Skin epidermis (tissue), 12 donors: ENCODE measurements around the gene PLK3.
"Not testable (repeated sequence)": the region's sequence is repeated elsewhere in the genome, so short reads cannot be mapped to it uniquely, and the experiment has no call there.

Experiments used
- H3K27ac ChIP-seq, 21 experiments: fragments of 200-600 bp; sonication (generic) in 11 of 21; one replicate each; pipeline ENCODE4 v1.5.0; 2020; ENCODE audit warnings: mild to moderate bottlenecking in 3 of 21, inconsistent platforms in 2 of 21, moderate library complexity in 2 of 21
- H3K4me3 ChIP-seq, 7 experiments: fragments of 200-600 bp; sonication (generic) in 2 of 7; one replicate each; pipeline ENCODE4 v1.5.0; 2020; ENCODE audit warnings: inconsistent platforms in 2 of 7, mild to moderate bottlenecking in 2 of 7, moderate library complexity in 1 of 7

The PLK3 gene

DNA sequence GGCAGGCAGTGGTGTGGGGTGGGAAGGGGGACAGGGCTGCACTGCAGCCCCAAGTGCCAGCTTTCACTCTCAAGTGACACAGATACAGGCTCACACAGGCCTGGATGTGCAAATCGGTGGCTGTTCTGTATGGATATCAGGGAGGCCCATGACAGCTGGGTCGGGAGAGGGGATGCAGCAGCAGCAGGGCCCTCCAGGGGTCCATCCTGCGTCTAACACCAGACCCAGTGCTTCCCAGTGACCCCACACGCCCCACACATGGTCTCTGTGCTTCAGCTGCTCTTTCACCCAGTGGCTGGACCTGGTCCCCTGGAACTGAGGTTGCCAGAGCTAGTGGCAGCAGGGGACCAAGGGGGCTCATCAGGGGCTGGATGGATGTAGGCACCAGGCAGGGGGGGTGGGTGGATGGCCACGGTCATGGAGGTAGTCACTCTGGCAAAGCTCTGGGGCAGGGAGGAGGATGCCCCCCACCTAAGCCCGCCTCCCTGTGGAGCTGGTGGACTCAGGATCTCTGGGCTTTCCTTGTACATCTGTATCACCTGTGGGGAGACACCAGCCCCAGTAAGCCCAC lies 22.0 kb downstream of the PLK3 start:
- Histone ChIP-seq H3K4me3 (no peak overlapping the region), H3K27ac (no peak overlapping the region)

DNA sequence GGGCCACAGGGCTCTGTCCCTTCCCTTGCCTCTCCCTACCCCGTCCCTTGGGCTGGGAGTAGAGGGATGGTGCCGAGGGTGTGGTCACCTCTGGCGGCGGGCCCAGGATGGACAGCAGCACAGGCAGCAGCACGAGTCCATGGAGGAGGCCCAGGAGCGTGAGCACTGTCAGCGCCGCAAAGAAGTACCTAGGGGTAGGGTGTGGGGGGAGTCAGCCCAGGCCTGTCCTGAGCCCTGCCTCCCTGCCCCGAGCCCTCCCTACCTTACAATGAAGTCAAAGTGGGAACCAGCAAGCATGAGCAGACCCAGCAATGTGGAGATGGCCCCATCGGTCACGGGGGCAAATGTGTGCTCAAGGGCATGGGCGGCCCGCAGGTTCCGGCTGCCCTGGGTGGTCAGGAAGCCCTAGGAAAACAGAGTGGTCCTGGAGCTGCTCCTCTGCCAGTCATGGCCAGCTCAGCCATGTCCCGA lies 22.8 kb downstream of the PLK3 start:
- Histone ChIP-seq H3K27ac (no peak overlapping the region), H3K4me3 (no peak overlapping the region)

DNA sequence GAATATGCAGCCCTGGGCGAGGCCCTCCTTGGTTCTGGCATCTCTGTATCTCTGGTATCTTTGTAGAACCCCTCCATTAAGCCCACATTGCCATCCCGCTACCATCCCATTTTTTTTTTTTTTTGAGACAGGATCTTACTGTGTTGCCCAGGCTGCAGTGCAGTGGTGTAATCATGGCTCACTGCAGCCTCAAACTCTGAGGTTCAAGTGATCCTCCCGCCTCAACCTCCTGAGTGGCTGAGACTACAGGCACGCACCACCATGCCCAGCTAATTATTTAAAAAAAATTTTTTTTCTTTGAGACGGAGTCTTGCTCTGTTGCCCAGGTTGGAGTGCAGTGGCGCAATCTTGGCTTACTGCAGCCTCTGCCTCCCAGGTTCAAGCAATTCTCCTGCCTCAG lies 24.2 kb downstream of the PLK3 start:
- H3K4me3 ChIP-seq: not testable (repeated sequence)

GRCh38 chr1:44826375-44827196 lies 26.4 kb downstream of the PLK3 start:
- peak overlapping the region in 9 of 21 experiments; percentile 16 to 57 (median 28) for H3K27ac ChIP-seq
- H3K4me3 ChIP-seq: no peak overlapping the region

More for the DNA sequence above, 24.2 kb downstream of the PLK3 start:
- not testable (repeated sequence) for H3K27ac ChIP-seq

GRCh38 chr1:44827197-44828002 lies 27.2 kb downstream of the PLK3 start:
- Histone ChIP-seq H3K27ac (peak overlapping the region in 3 of 21 experiments; percentile 48 to 57 (median 54)), H3K4me3 (no peak overlapping the region)

GRCh38 chr1:44828003-44828651 lies 27.9 kb downstream of the PLK3 start:
- H3K4me3 ChIP-seq: no peak overlapping the region
- H3K27ac ChIP-seq: no peak overlapping the region

GRCh38 chr1:44828841-44829440 lies 28.8 kb downstream of the PLK3 start:
- H3K4me3 ChIP-seq: no peak overlapping the region
- peak overlapping the region in 1 of 21 experiments; percentile 44 for H3K27ac ChIP-seq

DNA sequence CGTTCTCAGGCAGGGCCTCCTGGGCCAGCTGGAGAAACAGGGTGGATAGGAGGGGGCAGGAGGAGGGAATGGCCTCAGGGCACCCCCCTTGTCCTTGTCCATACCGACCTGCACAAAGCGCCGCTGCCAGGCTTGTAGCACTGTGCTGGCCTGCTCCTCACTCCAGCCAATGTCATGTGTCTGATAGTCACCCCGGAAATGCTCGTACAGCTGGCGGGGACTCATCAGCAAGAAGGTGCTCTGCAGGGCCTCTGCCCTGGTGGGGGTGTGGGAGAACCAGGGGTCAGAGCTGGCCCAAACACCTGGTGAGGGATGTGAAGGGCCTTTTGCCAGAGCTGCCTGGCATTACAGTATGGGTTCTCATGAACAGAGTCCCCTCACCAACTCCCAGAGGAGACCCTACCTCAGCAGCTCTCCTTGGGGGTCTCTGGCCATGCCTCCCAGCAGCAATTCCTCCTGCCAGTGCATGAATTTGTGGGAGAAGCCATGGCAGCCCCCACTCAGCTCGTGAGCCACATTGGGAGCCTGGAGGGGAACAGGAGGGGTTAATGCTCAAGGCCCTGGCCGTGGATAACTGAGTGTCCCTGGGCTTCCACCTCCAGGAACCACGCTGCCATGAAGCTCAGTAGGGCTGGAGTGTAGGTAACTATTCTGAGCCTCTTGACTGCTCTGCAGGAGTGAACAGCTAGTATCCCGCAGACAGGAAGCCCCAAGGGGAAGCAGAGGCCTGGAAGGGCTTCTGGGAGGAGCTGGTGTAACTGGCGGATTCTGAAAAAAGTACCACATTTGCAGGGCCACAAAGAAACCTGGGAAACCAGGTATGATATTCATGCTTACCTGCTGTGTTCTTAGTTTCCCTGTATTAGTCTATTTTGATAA lies 29.6 kb downstream of the PLK3 start:
- no peak overlapping the region for H3K27ac ChIP-seq
- no peak overlapping the region for H3K4me3 ChIP-seq

- H3K4me3 ChIP-seq: no peak overlapping the region
- H3K27ac ChIP-seq: peak overlapping the region in 1 of 21 experiments; percentile 50
Observed at GRCh38 chr1:44830900-44831304, 30.7 kb downstream of the PLK3 start.

- Histone ChIP-seq H3K27ac (peak overlapping the region in 1 of 21 experiments; percentile 60), H3K4me3 (no peak overlapping the region)
Observed at GRCh38 chr1:44831516-44831915, 31.3 kb downstream of the PLK3 start.

DNA sequence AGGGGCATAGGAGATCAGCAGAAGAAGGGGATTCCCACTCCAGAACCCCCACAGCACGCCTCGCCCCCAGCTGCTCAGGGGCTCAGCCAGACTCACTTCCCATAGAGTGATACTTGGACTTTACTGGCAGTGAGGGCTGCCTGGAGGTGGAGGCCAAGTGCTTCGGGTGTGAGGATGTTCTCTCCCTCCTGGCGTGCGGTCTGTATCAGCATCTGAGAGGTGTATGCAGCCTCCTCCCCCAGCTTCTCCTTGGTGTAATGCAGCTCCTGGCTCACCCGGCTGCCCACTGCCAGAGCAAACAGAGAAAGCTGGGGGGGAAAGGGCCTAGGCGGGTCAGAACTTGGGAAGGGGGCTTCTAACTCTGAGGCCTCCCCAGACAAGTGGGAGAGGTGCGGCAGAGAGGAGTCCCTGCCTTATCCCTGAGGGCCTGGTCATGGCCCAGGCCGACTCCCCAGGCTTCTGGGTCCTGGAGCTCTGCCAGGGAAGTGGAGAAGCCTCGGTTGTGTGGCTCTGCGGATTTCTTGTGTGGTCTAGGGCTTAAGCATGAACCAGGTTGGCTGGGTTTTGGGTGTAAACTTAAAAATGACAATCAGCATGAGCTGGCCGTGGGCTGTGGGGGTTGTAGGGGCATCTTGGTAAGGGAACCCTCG lies 32.0 kb downstream of the PLK3 start:
- no peak overlapping the region for H3K4me3 ChIP-seq
- peak overlapping the region in 1 of 21 experiments; percentile 60 for H3K27ac ChIP-seq

DNA sequence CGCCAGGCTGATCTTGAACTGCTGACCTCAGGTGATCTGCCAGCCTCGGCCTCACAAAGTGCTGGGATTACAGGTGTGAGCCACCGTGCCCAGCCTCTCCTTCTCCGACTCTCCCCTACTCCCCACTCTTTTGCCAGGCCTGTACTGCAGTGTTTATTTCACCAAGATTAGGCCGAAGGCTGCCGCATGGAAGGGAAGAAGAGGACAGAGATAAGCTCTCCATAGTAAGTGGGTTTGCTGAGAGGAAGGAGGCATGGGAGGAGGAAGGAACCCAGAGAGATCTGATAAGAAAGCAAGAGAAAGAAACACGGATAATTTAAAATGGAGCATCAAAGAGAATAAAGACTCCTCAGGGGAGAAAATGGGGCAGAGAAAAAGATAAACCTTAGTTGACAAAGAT lies 34.2 kb downstream of the PLK3 start:
- Histone ChIP-seq H3K27ac (peak overlapping the region in 1 of 21 experiments; percentile 49), H3K4me3 (no peak overlapping the region)

DNA sequence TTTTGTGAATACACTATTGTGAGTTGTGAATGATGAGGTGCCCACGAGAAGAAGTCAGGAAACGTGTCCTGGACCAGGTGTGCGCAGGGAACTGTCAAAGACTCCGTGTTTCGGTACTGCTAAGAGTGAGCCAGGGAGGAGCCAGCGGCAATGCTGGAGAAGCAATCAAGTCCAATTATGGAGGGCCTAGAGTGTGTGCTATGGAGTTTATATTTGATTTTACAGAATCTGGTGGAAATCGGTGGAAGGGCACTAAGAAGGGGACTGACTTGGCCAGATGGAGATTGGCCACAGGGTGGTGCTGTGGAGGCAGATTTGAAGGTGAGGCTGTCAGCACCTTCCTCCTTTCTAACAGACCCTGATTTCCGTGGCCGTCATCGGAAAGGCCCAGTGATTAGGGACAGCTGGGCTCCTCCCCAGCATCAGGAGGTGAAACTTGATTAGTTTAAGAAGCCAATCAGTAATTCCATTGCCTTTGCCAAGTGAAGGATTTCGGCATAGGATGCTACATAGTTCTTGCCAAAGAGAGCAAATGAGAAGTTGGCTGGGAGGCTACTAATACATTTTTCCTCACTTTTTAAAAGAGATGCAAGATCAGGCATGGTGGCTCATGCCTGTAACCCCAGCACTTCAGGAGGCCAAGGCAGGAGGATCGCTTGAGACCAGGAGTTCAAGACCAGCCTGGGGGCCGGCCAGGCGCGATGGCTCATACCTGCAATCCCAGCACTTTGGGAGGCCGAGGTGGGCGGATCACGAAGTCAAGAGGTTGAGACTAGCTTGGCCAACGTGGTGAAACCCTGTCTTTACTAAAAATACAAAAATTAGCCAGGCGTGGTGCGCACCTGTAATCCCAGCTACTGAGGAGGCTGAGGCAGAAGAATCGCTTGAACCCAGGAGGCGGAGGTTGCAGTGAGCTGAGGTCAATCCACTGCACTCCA lies 35.8 kb downstream of the PLK3 start:
- peak overlapping the region in 2 of 21 experiments; percentile 26 to 57 for H3K27ac ChIP-seq
- no peak overlapping the region for H3K4me3 ChIP-seq

DNA sequence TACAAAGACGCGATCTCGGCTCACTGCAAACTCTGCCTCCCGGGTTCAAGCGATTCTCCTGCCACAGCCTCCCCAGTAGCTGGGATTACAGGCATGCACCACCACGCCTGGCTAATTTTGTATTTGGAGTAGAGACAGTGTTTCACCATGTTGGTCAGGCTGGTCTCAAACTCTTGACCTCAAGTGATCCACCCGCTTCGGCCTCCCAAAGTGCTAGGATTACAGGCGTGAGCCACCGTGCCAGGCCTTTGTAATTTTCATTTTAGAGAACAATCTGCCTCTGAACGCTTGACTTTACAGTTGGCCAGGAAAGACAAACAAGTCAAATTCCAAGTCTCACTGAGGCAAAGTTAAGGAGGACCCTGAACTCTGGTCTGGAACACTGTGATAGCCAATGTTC lies 38.1 kb downstream of the PLK3 start:
- peak overlapping the region in 2 of 21 experiments; percentile 47 to 88 for H3K27ac ChIP-seq
- H3K4me3 ChIP-seq: peak overlapping the region in 1 of 7 experiments; percentile 50

GRCh38 chr1:44839576-44839975 lies 39.4 kb downstream of the PLK3 start:
- Histone ChIP-seq H3K27ac (peak overlapping the region in 2 of 21 experiments; percentile 82 to 88), H3K4me3 (peak overlapping the region in 1 of 7 experiments; percentile 50)

GRCh38 chr1:44842486-44842861 lies 42.3 kb downstream of the PLK3 start:
- peak overlapping the region in 15 of 21 experiments; percentile 8 to 88 (median 65) for H3K27ac ChIP-seq

More at GRCh38 chr1:44842486-44842861, 42.3 kb downstream of the PLK3 start:
- H3K4me3 ChIP-seq: peak overlapping the region; percentile 20 to 50 (median 41)
